Measurements from ENCODE around the gene EIF3F.

The EIF3F gene

DNA sequence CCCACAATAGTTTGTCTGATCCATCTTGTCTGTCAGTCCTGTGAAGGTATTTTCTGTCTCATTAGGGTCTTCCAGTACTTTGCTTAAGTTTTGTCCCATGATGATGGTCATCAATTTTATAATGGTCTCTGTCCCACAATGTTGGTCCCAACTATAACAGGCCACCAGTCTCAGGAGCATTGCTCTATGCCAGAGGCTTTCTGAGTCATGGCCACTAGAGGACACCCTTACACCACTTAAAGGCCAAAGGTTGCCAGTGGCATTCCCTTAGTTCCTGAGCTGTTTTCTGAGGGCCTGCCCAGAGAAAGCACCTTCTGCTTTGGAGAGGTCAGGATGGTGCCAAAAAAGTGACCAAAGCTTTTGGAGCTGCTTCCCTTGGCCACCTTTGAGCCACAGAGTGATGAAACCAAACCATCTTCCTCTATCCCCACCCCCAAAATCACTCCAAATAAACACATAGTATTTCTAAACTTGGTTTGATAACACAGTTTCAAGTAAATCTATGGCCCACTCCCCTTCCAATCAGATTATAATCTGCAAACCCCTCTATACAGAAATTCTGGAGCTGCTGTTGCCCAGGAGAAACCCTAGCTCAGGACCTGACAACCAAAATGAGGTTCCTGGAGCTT is 19.3 kb downstream of the EIF3F start:
- no peak overlapping the region for H3K27ac ChIP-seq
- TF ChIP-seq ZFX (IDR thresholded peaks at IDR 0.05; ENCODE audit: borderline replicate concordance), result no peak
- TF ChIP-seq, protein P1, sequence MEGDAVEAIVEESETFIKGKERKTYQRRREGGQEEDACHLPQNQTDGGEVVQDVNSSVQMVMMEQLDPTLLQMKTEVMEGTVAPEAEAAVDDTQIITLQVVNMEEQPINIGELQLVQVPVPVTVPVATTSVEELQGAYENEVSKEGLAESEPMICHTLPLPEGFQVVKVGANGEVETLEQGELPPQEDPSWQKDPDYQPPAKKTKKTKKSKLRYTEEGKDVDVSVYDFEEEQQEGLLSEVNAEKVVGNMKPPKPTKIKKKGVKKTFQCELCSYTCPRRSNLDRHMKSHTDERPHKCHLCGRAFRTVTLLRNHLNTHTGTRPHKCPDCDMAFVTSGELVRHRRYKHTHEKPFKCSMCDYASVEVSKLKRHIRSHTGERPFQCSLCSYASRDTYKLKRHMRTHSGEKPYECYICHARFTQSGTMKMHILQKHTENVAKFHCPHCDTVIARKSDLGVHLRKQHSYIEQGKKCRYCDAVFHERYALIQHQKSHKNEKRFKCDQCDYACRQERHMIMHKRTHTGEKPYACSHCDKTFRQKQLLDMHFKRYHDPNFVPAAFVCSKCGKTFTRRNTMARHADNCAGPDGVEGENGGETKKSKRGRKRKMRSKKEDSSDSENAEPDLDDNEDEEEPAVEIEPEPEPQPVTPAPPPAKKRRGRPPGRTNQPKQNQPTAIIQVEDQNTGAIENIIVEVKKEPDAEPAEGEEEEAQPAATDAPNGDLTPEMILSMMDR (IDR thresholded peaks at IDR 0.05), result peak; percentile 87

DNA sequence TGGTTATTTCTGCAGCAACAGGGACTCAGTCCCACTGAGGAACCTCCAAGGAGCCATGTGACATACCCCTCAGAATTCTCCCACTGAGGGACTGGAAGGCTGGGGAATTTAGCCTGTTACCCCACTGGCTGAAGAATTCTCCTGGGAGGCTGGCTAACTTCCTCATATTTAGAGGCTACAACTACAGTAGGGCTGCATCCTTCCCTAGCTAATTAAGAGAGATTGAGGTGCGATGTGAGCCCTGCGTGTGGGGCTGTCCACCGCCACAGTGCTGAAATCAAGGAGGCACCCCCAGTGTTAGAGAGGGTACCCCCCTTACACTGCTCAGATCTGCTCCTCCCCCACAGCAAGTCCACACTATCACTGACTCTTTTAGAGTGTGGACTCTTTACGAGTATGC is 21.1 kb downstream of the EIF3F start:
- TF ChIP-seq ZFX (IDR thresholded peaks at IDR 0.05; ENCODE audit: borderline replicate concordance), result no peak
- TF ChIP-seq, protein P1 (IDR thresholded peaks at IDR 0.05), result no peak
- H3K27ac ChIP-seq, result no peak overlapping the region

DNA sequence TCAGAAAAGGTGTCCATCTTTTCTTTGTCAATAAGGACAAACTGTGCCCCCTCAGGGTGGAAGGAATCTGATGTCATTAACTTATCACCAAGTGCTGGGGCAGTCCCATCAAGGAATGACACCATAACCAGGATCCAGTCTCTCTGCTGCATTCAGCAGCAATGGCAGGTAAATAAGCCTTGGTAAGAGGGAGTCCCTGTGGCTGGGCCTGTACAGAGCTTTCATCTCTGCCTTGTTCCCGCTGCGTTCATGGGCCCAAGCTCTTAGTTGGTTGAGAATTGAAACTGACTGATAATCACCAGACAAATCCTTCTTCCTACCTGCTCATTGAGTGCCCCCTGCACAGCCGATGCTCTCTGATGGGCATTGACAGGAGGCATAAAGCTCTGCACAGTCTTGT is 22.7 kb downstream of the EIF3F start:
- no peak for TF ChIP-seq ZFX (IDR thresholded peaks at IDR 0.05; ENCODE audit: borderline replicate concordance)
- TF ChIP-seq, protein P1 (IDR thresholded peaks at IDR 0.05), result no peak
- H3K27ac ChIP-seq, result no peak overlapping the region

DNA sequence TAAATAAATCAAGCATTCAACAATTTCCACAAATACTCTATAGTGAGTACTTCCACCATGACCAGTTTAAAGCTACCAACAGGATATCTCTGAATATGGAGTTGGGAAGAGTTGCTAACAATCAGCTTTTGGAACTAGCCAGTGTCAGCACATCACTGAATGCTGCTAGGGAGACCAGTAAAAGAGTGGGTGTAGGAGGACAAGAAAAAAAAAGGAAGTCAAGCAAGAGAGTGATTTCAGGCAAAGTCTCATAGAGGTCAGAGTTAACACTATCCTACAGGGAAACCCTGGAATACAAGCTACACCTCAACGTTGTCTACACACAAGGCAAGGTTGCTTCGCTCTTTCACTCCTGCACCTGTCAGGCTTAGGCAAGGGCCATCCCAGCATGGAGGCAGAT is 24.2 kb downstream of the EIF3F start:
- H3K27ac ChIP-seq, result no peak overlapping the region
- TF ChIP-seq, protein P1 (IDR thresholded peaks at IDR 0.05), result no peak
- TF ChIP-seq ZFX (IDR thresholded peaks at IDR 0.05; ENCODE audit: borderline replicate concordance), result no peak

DNA sequence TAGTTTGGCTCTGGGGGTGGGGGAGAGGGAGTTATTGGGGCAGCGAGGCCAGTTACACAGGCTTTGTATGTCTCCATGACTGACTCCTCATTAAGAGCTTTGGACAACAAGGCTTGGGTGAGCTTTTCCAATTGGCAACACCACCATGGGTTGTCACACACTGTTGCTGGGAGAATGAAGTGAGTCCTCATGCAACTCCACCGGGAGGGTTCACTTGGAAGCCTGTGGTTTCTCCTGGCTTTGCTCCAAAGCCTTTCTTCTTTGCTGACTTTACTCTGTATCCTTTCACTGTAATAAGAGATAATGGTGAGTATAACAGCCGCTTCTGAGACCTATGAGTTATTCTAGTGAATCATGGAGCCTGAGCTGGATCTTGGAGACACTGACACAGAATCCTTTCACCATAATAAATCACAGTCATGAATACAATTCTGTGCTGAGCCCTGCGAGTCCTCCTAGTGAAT is 24.9 kb downstream of the EIF3F start:
- H3K27ac ChIP-seq, result no peak overlapping the region
- TF ChIP-seq ZFX (IDR thresholded peaks at IDR 0.05; ENCODE audit: borderline replicate concordance), result no peak
- TF ChIP-seq, protein P1 (IDR thresholded peaks at IDR 0.05), result no peak

DNA sequence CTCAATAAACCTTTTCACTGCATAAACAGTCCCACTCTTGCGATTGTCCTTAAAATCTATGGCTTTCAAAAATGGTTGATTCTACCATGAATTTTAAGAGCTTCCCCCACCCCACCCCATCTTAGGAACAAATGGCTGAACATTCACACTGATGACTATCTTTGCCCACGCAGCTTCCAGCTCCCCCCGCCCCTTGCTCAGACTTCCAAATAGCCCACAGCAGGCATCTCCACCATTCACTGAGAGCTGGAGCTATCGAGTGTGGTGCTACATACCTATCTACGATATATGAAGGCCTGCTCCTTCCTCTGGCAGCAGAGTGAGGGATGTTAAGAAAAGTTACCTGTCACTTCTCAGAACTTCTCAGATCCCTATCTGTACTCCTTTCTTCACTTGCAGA is 26.7 kb downstream of the EIF3F start:
- no peak overlapping the region for H3K27ac ChIP-seq
- TF ChIP-seq ZFX (IDR thresholded peaks at IDR 0.05; ENCODE audit: borderline replicate concordance), result no peak
- TF ChIP-seq, protein P1 (IDR thresholded peaks at IDR 0.05), result no peak

DNA sequence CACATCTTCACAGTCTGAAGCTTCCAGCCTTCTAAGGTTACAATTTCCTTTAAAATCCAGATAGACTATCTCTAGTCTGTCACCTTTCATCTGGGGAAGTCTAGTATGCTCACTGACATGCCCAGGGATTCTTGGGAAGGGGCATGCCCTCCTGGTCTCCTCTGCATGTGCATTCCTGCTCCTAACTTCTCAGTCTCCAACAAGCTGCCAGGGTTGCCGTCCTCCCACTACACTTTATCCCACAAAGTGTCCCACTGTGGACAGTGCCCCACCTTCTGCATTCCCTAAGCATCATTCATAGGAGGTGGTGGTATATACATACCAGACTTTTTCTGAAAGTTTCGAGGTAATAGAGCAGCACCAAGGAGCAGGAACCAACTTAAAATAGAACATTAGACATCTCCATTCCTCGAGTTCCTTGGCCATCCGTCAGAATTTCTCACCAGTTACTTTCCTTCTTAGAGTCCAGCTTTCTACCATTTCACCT is 28.7 kb downstream of the EIF3F start:
- no peak overlapping the region for H3K27ac ChIP-seq
- TF ChIP-seq ZFX (IDR thresholded peaks at IDR 0.05; ENCODE audit: borderline replicate concordance), result no peak
- TF ChIP-seq, protein P1 (IDR thresholded peaks at IDR 0.05), result no peak
